A204.1 (cell line): Measurements from ENCODE around the gene SAMD15.
"Not testable (repeated sequence)": the region's sequence is repeated elsewhere in the genome, so short reads cannot be mapped to it uniquely, and the experiment has no call there.

Experiments used
- FAIRE-seq: peaks from 2 replicates; lab custom pipeline; 2012; peaks lifted over from hg19 to GRCh38; lab: Jason Lieb, UNC

The SAMD15 gene

GRCh38 chr14:77376771-77377501 lies at the start of gene SAMD15, which contains the start of gene TMED8:
Gene SAMD15 (plus strand): TSS chr14:77377379. CDS start chr14:77377419, 40 bp downstream.
Gene TMED8 (minus strand): TSS chr14:77377094. CDS start chr14:77377053, 41 bp downstream.
- no peak for FAIRE-seq

GRCh38 chr14:77329872-77330271 lies 47.3 kb upstream of the SAMD15 start:
- FAIRE-seq = no peak

GRCh38 chr14:77335576-77335975 lies 41.6 kb upstream of the SAMD15 start:
- no peak for FAIRE-seq

- FAIRE-seq = not testable (repeated sequence)
Observed at GRCh38 chr14:77337255-77337654, 39.9 kb upstream of the SAMD15 start.

GRCh38 chr14:77337880-77338279 lies 39.3 kb upstream of the SAMD15 start:
- FAIRE-seq = no peak

- no peak for FAIRE-seq
Observed at GRCh38 chr14:77338302-77338701, 38.9 kb upstream of the SAMD15 start.

- no peak for FAIRE-seq
Observed at GRCh38 chr14:77339407-77339806, 37.8 kb upstream of the SAMD15 start.

- no peak for FAIRE-seq
Observed at GRCh38 chr14:77340389-77340788, 36.8 kb upstream of the SAMD15 start.

GRCh38 chr14:77342726-77343397 lies 34.3 kb upstream of the SAMD15 start:
- FAIRE-seq = no peak

- FAIRE-seq = no peak
Observed at GRCh38 chr14:77343662-77344061, 33.5 kb upstream of the SAMD15 start.

- no peak for FAIRE-seq
Observed at GRCh38 chr14:77344377-77344996, 32.7 kb upstream of the SAMD15 start.

GRCh38 chr14:77346495-77346894 lies 30.7 kb upstream of the SAMD15 start:
- no peak for FAIRE-seq

- FAIRE-seq = no peak
Observed at GRCh38 chr14:77347751-77348150, 29.4 kb upstream of the SAMD15 start.

GRCh38 chr14:77353469-77354141 lies 23.6 kb upstream of the SAMD15 start:
- FAIRE-seq = no peak

GRCh38 chr14:77355811-77356210 lies 21.4 kb upstream of the SAMD15 start:
- no peak for FAIRE-seq

- no peak for FAIRE-seq
Observed at GRCh38 chr14:77356899-77357298, 20.3 kb upstream of the SAMD15 start.

GRCh38 chr14:77359626-77360025 lies 17.6 kb upstream of the SAMD15 start:
- FAIRE-seq = no peak

- no peak for FAIRE-seq
Observed at GRCh38 chr14:77364146-77364545, 13.0 kb upstream of the SAMD15 start.

GRCh38 chr14:77369285-77369684 lies 7.9 kb upstream of the SAMD15 start:
- no peak for FAIRE-seq

- FAIRE-seq = no peak
Observed at GRCh38 chr14:77372304-77372841, 4.8 kb upstream of the SAMD15 start.

GRCh38 chr14:77375164-77375950 lies 1.8 kb upstream of the SAMD15 start:
- FAIRE-seq = no peak
